Endothelial cell of umbilical vein (primary cell): Measurements from ENCODE around the gene NLRP8. TPM values are rescaled to one million over a fixed set of nuclear protein-coding genes. Genes with fewer than 3 reads are reported as not detected.

Experiments used
- BruUV-seq: library from RNA; stranded (reverse); fragments of 400-500 nt; replicated peaks from 2 replicates; lab custom pipeline; 2021; lab: Mats Ljungman, UMichigan
- CTCF ChIA-PET: fragments of 300-600, 350-600 bp; sonication (Branson Sonifier 250); formaldehyde crosslinking; loops from one replicate; lab custom pipeline; 2021; ENCODE audit warnings: antibody characterized with exemption, inconsistent platforms; lab: Charles Lee
- POLR2A ChIA-PET: fragments of 300-600, 350-600 bp; sonication (Branson Sonifier 250); formaldehyde crosslinking; loops from one replicate; lab custom pipeline; 2021; ENCODE audit warnings: antibody characterized with exemption, inconsistent platforms; lab: Charles Lee
- DNase-seq: peaks from one replicate; pipeline ENCODE4 v3.0.0-alpha.2; 2011; ENCODE audit warnings: low read depth, low spot score
- FAIRE-seq: peaks from 2 replicates; lab custom pipeline; 2011; peaks lifted over from hg19 to GRCh38; lab: Jason Lieb, UNC
- H2AFZ ChIP-seq: 2 replicates; pipeline ENCODE4 v1.6.0; 2012; ENCODE audit warnings: low read depth, low read length, control low read depth, inconsistent platforms
- H3K27ac ChIP-seq: 2 replicates; pipeline ENCODE4 v1.5.1; 2011; ENCODE audit warnings: low read depth, mild to moderate bottlenecking, control low read depth, low read length, moderate library complexity; ENCODE audit not compliant: insufficient read depth
- H3K27me3 ChIP-seq, 2 experiments: 2 replicates each; pipeline versions ENCODE4 v1.6.0 to v1.6.1; 2011; ENCODE audit warnings: low read length in 2 of 2, mixed read lengths in 1 of 2; ENCODE audit not compliant: control insufficient read depth in 2 of 2, insufficient read depth in 2 of 2
- H3K36me3 ChIP-seq, 2 experiments: 2 replicates in 1 of 2; 3 replicates in 1 of 2; pipeline ENCODE4 v1.5.1; 2011; ENCODE audit warnings: low read length in 2 of 2, mild to moderate bottlenecking in 1 of 2, moderate library complexity in 1 of 2; ENCODE audit not compliant: control insufficient read depth in 2 of 2, insufficient read depth in 2 of 2; ENCODE audit errors: extremely low read depth in 1 of 2
- H3K4me1 ChIP-seq: 3 replicates; pipeline ENCODE4 v1.5.1; 2011; ENCODE audit warnings: mild to moderate bottlenecking, low read length; ENCODE audit not compliant: control insufficient read depth, insufficient read depth; ENCODE audit errors: extremely low read depth
- H3K4me2 ChIP-seq: 2 replicates; pipeline ENCODE4 v1.6.1; 2011; ENCODE audit warnings: low read length, control low read depth, mixed read lengths; ENCODE audit not compliant: insufficient read depth
- H3K4me3 ChIP-seq, 3 experiments: fragments of 200-600 bp in 1 of 3; sonication (generic), shearing (Covaris generic) in 1 of 3; replicated peaks in 1 of 3; 2 replicates each; pipeline ENCODE4 v1.5.1; 2011 to 2016; ENCODE audit warnings: control low read depth in 3 of 3, low read length in 3 of 3, mild to moderate bottlenecking in 2 of 3, inconsistent platforms in 1 of 3, low read depth in 1 of 3, moderate library complexity in 1 of 3; ENCODE audit not compliant: insufficient read depth in 1 of 3
- H3K79me2 ChIP-seq: 2 replicates; pipeline ENCODE4 v1.6.0; 2012; ENCODE audit warnings: low read length, inconsistent platforms; ENCODE audit not compliant: control insufficient read depth, insufficient read depth
- H3K9ac ChIP-seq: replicated peaks from 2 replicates; pipeline ENCODE3; 2011; ENCODE audit warnings: low read length, control low read depth; ENCODE audit not compliant: insufficient read depth; ENCODE audit errors: extremely low read depth
- H3K9me1 ChIP-seq: replicated peaks from 3 replicates; pipeline ENCODE4 v1.6.0; 2011; ENCODE audit warnings: mild to moderate bottlenecking, low read length; ENCODE audit not compliant: control insufficient read depth, insufficient read depth; ENCODE audit errors: extremely low read depth
- H3K9me3 ChIP-seq: replicated peaks from 2 replicates; pipeline ENCODE4 v1.5.1; 2012; ENCODE audit warnings: low read length, inconsistent platforms; ENCODE audit not compliant: control insufficient read depth, insufficient read depth
- H4K20me1 ChIP-seq: replicated peaks from 2 replicates; pipeline ENCODE3; 2011; ENCODE audit warnings: mild to moderate bottlenecking, low read length; ENCODE audit not compliant: control insufficient read depth, insufficient read depth; ENCODE audit errors: extremely low read depth
- CTCF ChIP-seq, 2 donors: IDR thresholded peaks; 1 replicate in 1 of 2; 2 replicates in 1 of 2; pipeline ENCODE4 v1.5.1; 2011; ENCODE audit warnings: low read length in 2 of 2, mild to moderate bottlenecking in 2 of 2, moderate library complexity in 2 of 2, control low read depth in 1 of 2, inconsistent platforms in 1 of 2, low read depth in 1 of 2; ENCODE audit not compliant: insufficient read depth in 1 of 2; ENCODE audit errors: extremely low read depth in 1 of 2
- MAX ChIP-seq: IDR thresholded peaks from 2 replicates; pipeline ENCODE4 v1.6.1; 2011; ENCODE audit not compliant: insufficient read depth, insufficient read length
- MYC ChIP-seq: IDR thresholded peaks from one replicate; pipeline ENCODE4 v1.6.1; 2011; ENCODE audit warnings: mild to moderate bottlenecking, low read depth, low read length
- POLR2A ChIP-seq: IDR thresholded peaks from 2 replicates; pipeline ENCODE4 v1.6.1; 2012; ENCODE audit warnings: low read depth, mild to moderate bottlenecking, control low read depth, low read length
- dilution Hi-C: fragments of 300-500 bp; cut with MboI; formaldehyde crosslinking; loops from one replicate; pipeline ENCODE4 v1.15.0; 2019; ENCODE audit warnings: low sequenced_read_pairs; ENCODE audit not compliant: extremely low pct_ligation_motif_present
- intact Hi-C: fragments of 100-400 bp; cut with micrococcal nuclease; formaldehyde crosslinking; loops from one replicate; pipeline ENCODE4 v1.10.0; 2022
- polyA plus RNA-seq, 4 experiments: library from polyadenylated mRNA; depleted of rRNA in 3 of 4; stranded (reverse) in 3 of 4; unstranded in 1 of 4; fragments of >200 nt; gene quantifications; 2 replicates each; pipeline versions ENCODE4 v1.2.1 to v1.2.3, GENCODE V29; 2011 to 2012; ENCODE audit warnings: missing spikeins in 1 of 4
- total RNA-seq: library from RNA; stranded (reverse); gene quantifications from 2 replicates; pipeline ENCODE4 v1.2.3, GENCODE V29; 2021

The NLRP8 gene
- total and polyA plus RNA-seq, 2 donors (not counting 3 experiments of a cell fraction or from before 2014, with no cell fraction given): not detected

GRCh38 chr19:55907746-55908145 lies 39.9 kb upstream of the NLRP8 start:
- no peak for FAIRE-seq
- Histone ChIP-seq H3K4me1 (no peaks in the 10 kb centered on the region), H3K9ac (no peak overlapping the region), H2AFZ (no peak overlapping the region), H3K27me3 (no peaks in the 10 kb centered on the region), H3K4me2 (no peak overlapping the region), H4K20me1 (no peaks in the 10 kb centered on the region), H3K27ac (no peak overlapping the region), H3K79me2 (no peaks in the 10 kb centered on the region), H3K9me3 (peaks cover 6% of the 10 kb centered on the region), H3K36me3 (no peaks in the 10 kb centered on the region), H3K4me3 (no peak overlapping the region), H3K9me1 (no peaks in the 10 kb centered on the region)
- ChIA-PET POLR2A (no interaction called here), CTCF (no interaction called here)
- dilution Hi-C loops: no loop called here
- no TSS peak for BruUV-seq
- DNase-seq: no peak
- intact Hi-C loops: no loop called here
- TF ChIP-seq MYC: no peak
- TF ChIP-seq POLR2A: no peak

- FAIRE-seq: no peak
These were observed 37.8 kb upstream of the NLRP8 start for GRCh38 chr19:55909801-55910200.

More at GRCh38 chr19:55909801-55910200, 37.8 kb upstream of the NLRP8 start:
- H3K9me3 ChIP-seq: peaks cover 4% of the 10 kb centered on the region
- H3K4me3 ChIP-seq: no peak overlapping the region
- H3K9ac ChIP-seq: no peak overlapping the region
- H3K4me1 ChIP-seq: no peaks in the 10 kb centered on the region
- no peaks in the 10 kb centered on the region for H3K36me3 ChIP-seq
- POLR2A ChIA-PET: no interaction called here
- H3K4me2 ChIP-seq: no peak overlapping the region
- intact Hi-C loops (no loop called here), dilution Hi-C loops (no loop called here)
- no peaks in the 10 kb centered on the region for H4K20me1 ChIP-seq
- no peak for DNase-seq
- H3K79me2 ChIP-seq: no peaks in the 10 kb centered on the region
- no peaks in the 10 kb centered on the region for H3K27me3 ChIP-seq
- TF ChIP-seq POLR2A (no peak), CTCF (IDR thresholded peaks at IDR 0.05; ENCODE audit: extremely low read depth in 1 of 2, insufficient read depth in 1 of 2, low read depth in 1 of 2, low read length in 2 of 2) (no peak), MAX (no peak)
- BruUV-seq: no TSS peak
- H2AFZ ChIP-seq: no peak overlapping the region
- no peak overlapping the region for H3K27ac ChIP-seq
- CTCF ChIA-PET: no interaction called here
- H3K9me1 ChIP-seq: no peaks in the 10 kb centered on the region
